Hematopoietic multipotent progenitor cell treated with erythropoietin and hydrocortisone succinate and interleukin-3 and kit ligand, for 8 days (in vitro differentiated cells): Measurements from ENCODE around the gene DAD1.
"Not testable (repeated sequence)": the region's sequence is repeated elsewhere in the genome, so short reads cannot be mapped to it uniquely, and the experiment has no call there.

ENCODE experiments used
- DNase-seq: peaks from one replicate; pipeline ENCODE4 v3.0.0-alpha.2; 2015

Gene DAD1

GRCh38 chr14:22549981-22550673, 38.9 kb downstream of the DAD1 start:
- DNase-seq = no peak

GRCh38 chr14:22549324-22549962, 39.6 kb downstream of the DAD1 start:
- no peak for DNase-seq

- DNase-seq = no peak
Observed at GRCh38 chr14:22547948-22548750, 40.9 kb downstream of the DAD1 start.

GRCh38 chr14:22547313-22547947, 41.6 kb downstream of the DAD1 start:
- no peak for DNase-seq

- DNase-seq = no peak
Observed at GRCh38 chr14:22546722-22547071, 42.3 kb downstream of the DAD1 start.

- no peak for DNase-seq
Observed at GRCh38 chr14:22545842-22546721, 42.9 kb downstream of the DAD1 start.

GRCh38 chr14:22544881-22545420, 44.1 kb downstream of the DAD1 start:
- DNase-seq = no peak

- DNase-seq = no peak
Observed at GRCh38 chr14:22544406-22544805, 44.6 kb downstream of the DAD1 start.

GRCh38 chr14:22543570-22544357, 45.3 kb downstream of the DAD1 start:
- DNase-seq = not testable (repeated sequence)

- DNase-seq = no peak
Observed at GRCh38 chr14:22542360-22542759, 46.7 kb downstream of the DAD1 start.

GRCh38 chr14:22541721-22542120, 47.3 kb downstream of the DAD1 start:
- no peak for DNase-seq

- DNase-seq = no peak
Observed at GRCh38 chr14:22540811-22541360, 48.1 kb downstream of the DAD1 start.

GRCh38 chr14:22540293-22540692, 48.7 kb downstream of the DAD1 start:
- no peak for DNase-seq

GRCh38 chr14:22539831-22540230, 49.2 kb downstream of the DAD1 start:
- peak; percentile 23 for DNase-seq

GRCh38 chr14:22538671-22539228, 50.3 kb downstream of the DAD1 start:
- DNase-seq = no peak

GRCh38 chr14:22537436-22538310, 51.4 kb downstream of the DAD1 start:
- DNase-seq = no peak

- DNase-seq = peak; percentile 83
Observed at GRCh38 chr14:22536853-22537338, 52.1 kb downstream of the DAD1 start.

- DNase-seq = no peak
Observed at GRCh38 chr14:22535916-22536315, 53.1 kb downstream of the DAD1 start.

- no peak for DNase-seq
Observed at GRCh38 chr14:22535126-22535525, 53.9 kb downstream of the DAD1 start.
